OCI-LY3 (cell line): ENCODE data around the gene RAB6A.

Source experiments
- EZH2phosphoT487 ChIP-seq: fragments of 200-600 bp; shearing (Covaris generic); IDR thresholded peaks from 2 replicates; pipeline ENCODE4 v1.6.1; 2018; ENCODE audit warnings: antibody characterized with exemption, mixed run types, low read depth
- TF ChIP-seq, protein P1 (sequence below): fragments of 200-600, 300-600 bp; sonication (generic); IDR thresholded peaks from 2 replicates; pipeline ENCODE4 v1.5.1; 2014; ENCODE audit warnings: antibody characterized with exemption, low read length, low read depth

DNA sequence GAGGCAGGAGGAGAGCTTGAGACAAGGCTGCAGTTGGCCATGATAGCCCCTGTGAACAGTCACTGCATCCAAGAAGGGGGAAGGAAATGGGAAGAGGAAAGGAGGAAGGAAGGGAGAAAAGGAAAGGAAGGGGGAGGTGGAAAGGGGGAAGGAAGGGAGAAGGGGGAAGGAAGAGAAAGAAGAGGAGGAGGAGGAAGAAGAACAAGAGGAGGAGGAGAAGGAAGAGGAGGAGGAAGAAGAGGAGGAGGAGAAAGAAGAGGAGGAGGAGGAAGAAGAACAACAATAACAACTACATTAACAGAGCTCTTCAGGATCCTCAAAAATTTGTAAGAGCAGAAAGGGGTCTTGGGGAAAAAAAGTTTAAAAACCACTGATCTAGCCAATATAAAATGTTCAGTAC lies 5.2 kb downstream of the RAB6A start:
- TF ChIP-seq, protein P1, sequence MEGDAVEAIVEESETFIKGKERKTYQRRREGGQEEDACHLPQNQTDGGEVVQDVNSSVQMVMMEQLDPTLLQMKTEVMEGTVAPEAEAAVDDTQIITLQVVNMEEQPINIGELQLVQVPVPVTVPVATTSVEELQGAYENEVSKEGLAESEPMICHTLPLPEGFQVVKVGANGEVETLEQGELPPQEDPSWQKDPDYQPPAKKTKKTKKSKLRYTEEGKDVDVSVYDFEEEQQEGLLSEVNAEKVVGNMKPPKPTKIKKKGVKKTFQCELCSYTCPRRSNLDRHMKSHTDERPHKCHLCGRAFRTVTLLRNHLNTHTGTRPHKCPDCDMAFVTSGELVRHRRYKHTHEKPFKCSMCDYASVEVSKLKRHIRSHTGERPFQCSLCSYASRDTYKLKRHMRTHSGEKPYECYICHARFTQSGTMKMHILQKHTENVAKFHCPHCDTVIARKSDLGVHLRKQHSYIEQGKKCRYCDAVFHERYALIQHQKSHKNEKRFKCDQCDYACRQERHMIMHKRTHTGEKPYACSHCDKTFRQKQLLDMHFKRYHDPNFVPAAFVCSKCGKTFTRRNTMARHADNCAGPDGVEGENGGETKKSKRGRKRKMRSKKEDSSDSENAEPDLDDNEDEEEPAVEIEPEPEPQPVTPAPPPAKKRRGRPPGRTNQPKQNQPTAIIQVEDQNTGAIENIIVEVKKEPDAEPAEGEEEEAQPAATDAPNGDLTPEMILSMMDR = no peak
- no peak for TF ChIP-seq EZH2phosphoT487
